Muscle of arm (tissue), 12 donors: Measurements from ENCODE around the gene SLAMF6. TPM values are rescaled to one million over a fixed set of nuclear protein-coding genes. Genes with fewer than 3 reads are reported as not detected.
"Not testable (repeated sequence)": the region's sequence is repeated elsewhere in the genome, so short reads cannot be mapped to it uniquely, and the experiment has no call there.

Experiments
- DNase-seq: peaks from one replicate; pipeline ENCODE4 v3.0.0-alpha.2; 2013
- polyA plus RNA-seq, 12 donors: library from polyadenylated mRNA; unstranded; fragments of 120-200 nt; gene quantifications; one replicate each; pipeline ENCODE4 v1.2.1, GENCODE V29; 2013; ENCODE audit not compliant: insufficient read length in 12 of 12

SLAMF6 gene
- polyA plus RNA-seq, 12 donors, result 0.11 to 0.97 (median 0.27) TPM; not detected in 3

DNA sequence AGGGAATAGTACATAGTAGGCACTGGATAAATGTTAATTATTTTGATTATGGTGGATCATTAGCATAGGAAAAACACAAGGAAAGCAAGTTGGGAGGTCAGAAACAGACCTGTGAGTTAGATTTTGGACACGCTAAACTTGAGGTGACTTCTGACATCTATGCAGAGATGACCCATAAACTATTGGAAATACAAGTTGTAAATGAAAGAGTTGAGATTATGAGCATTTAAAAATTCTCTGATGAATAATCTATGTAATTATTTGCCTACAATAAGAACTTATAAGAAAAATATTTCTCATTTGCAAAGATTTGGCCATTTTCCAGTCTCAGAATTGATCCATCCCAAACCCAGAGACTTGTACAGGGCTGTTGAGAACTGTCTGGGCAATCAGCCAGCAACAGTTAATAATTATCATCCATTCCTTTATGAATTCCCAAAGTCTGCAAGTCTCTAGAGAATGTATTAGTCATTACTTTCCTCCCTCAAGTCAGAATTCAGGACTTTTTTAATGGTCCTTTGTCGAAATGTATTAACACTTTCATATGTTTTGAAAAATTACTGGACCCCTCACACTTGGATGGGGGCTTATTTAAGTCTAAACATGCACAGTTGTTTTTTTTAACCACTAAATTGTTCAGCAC, 19.4 kb upstream of the SLAMF6 start:
- no peak for DNase-seq

DNA sequence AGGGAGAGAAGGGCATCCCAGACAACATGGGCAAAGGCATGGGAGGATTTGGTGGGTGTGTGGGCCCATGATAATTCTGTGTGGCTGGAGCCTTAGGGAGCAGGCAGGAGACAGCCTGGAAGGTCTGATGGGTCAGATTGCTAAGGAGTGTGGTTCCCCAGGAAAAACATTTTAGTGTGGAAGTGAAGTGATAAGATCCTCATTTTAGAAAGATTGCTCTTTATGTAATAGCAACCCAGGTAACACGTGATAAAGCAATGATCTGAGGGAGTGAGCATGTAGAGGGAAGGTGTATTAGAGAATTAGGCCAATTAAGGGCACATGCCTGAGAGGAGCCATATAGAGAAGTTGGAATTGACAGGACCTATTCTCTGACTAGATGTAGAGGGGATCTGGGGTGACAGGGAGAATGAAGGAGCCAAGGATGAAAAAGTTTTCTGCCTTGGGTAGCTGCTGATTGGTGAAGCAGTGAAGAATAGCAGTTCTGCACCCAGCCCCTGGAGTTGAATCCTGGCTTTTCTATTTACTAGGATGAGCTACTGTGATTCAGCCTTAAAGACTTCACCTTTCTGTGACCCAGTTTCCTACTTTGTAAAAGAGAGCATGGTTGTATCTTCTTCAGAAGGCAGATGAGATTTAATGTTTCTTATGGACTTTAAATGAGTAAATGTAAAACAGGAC, 18.7 kb upstream of the SLAMF6 start:
- DNase-seq, result no peak

DNA sequence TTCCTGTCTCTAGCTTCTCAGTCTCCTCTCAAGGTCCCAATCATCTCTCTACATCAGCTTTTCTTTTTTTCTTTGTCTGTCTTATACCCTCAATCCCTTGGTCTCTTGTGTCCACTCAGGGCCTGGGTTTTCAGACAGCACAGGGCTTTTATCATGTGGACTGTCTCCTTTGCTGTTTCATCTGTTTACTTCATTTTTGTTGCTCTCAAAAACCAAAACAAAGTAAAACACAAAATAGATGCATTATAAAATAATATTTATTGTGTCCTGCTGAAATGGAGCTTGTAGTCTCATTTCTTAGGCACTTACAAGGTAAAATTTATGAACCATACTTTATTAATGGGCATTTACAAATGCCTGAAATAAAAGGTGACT, 17.8 kb upstream of the SLAMF6 start:
- DNase-seq, result no peak

DNA sequence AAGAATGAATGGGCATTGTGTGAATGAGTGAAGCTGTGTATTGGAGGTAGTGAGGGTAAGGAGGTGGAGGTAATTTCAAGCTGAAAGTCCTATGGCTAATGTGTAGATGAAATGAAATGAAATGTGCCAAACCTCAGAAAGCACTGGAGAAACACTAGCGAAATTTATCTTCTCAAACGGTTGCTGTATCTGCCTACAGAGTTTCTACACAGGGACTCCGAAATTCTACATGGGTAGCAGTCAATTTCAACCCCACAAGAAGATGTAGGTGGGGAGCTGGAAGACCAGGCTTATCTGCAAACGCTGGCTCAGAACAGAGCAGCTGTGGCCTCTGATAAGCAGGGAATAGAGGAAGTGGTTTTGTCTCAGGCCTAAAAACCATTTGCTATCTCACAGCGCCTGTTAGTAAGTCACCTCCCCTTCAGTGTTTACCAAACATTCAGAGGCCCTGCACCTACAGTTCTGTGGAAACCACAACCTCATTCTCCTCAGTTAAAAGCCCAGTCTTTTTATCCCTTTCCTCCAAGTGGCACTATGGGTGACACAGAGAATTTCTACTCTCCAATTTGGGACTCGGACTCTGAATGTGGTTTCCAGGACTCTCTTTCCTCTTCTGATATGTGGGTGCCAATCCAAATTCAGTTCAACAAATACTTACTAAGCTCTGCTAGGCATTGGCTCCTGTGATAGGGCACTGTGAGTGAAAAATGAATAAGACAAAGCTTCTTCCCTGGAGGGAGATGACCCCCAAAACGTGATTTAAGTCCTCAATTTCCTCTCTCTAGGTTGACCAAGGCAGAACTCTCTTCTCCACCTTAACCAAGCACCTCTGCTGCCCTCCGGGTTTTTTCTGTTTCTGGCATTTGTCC, 17.2 kb upstream of the SLAMF6 start:
- DNase-seq, result no peak

- no peak for DNase-seq
Observed at GRCh38 chr1:160539684-160539989, 16.6 kb upstream of the SLAMF6 start.

GRCh38 chr1:160538985-160539651, 16.1 kb upstream of the SLAMF6 start:
- DNase-seq, result no peak

GRCh38 chr1:160537714-160538665, 14.9 kb upstream of the SLAMF6 start:
- no peak for DNase-seq

DNA sequence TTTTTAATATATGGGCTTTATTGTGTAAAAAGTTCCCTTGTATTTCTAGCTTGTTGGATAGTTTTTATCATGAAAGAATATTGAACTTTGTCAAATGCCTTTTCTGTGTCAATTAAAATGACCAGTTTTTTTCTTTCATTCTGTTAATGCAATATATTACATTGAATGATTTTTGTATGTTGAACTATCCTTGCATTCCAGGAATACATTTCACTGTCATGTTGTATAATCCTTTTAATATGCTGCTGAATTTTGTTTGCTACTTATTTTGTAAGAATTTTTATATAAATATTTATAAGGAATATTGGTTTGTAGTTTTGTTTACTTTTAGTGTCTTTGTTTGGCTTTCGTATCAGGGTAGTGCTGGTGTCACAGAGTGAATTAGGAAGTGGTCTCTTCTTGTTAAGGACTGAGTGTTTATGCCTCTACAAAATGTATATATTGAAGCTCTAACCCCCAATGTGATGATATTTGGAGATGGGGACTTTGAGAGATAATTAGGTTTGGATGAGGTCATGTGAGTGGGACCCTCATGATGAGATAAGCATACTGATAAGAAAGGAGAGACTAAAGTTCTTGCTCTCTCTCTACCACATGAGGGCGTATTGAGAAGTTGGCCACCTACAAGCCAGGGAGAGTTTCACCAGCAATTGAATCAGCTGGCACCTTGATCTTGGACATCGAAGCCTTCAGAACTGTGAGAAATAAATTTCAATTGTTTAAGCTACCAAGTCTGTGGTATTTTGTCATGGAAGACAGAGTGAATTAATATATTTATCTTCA, 12.0 kb upstream of the SLAMF6 start:
- no peak for DNase-seq

- DNase-seq, result not testable (repeated sequence)
Observed at GRCh38 chr1:160532557-160532813, 9.4 kb upstream of the SLAMF6 start.

DNA sequence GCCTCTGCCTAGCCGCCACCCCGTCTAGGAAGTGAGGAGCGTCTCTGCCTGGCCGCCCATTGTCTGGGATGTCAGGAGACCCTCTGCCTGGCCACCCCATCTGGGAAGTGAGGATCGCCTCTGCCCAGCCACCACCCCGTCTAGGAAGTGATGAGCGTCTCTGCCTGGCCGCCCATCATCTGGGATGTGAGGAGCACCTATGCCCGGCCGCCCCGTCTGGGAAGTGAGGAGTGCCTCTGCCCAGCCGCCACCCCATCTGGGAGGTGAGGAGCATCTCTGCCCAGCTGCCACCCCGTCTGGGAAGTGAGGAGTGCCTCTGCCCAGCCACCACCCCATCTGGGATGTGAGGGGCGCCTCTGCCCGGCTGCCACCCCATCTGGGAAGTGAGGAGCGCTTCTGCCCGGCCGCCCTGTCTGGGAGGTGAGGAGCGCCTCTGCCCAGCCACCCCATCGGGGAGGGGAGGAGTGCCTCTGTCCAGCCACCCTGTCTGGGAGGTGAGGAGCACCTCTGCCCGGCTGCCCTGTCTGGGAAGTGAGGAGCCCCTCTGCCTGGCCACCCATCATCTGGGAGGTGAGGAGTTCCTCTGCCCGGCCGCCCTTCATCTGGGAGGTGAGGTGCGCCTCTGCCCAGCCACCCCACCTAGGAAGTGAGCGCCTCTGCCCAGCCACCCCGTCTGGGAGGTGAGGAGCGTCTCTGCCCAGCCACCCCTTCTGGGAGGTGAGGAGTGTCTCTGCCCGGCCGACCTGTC, 8.9 kb upstream of the SLAMF6 start:
- DNase-seq, result not testable (repeated sequence)

DNA sequence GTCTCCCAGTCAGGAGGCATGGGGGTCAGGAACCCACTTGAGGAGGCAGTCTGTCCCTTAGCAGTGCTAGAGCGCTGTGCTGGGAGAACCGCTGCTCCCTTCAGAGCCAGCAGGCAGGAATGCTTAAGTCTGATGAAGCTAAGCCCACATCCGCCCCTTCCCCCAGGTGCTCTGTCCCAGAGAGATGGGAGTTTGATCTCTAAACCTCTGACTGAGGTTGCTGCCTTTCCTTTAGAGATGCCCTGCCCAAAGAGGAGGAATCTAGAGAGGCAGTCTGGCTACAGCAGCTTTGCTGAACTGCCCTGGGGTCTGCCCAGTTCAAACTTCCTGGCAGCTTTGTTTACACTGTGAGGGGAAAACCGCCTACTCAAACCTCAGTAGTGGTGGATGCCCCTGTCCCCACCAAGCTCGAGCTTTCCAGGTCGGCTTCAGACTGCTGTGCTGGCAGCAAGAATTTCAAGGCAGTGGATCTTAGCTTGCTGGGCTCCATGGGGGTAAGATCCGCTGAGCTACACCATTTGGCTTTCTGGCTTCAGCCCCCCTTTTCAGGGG, 6.4 kb upstream of the SLAMF6 start:
- not testable (repeated sequence) for DNase-seq

- not testable (repeated sequence) for DNase-seq
Observed at GRCh38 chr1:160523789-160524188, 734 bp upstream of the SLAMF6 start.

DNA sequence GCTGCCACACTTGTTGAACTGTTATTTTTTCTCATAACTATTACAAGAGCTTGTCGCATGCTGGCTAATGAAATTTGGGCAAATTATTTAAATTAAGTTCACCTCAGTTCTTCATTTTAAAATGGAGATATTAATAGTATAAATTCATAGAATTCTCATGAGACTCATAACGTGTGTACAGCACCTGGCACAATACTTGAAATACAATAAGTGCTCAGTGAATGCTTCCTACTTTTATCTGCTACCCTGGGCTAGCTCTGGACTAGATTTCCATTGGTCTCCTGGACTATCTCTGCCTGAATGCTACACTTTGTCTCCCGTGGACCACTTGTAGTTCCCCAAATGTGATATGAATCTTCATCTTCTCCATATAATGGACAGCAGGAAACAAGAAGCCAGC, 919 bp downstream of the SLAMF6 start:
- DNase-seq, result no peak

- DNase-seq, result no peak
Observed at GRCh38 chr1:160521554-160521953, 1.5 kb downstream of the SLAMF6 start.

- no peak for DNase-seq
Observed at GRCh38 chr1:160520999-160521398, 2.1 kb downstream of the SLAMF6 start.

DNA sequence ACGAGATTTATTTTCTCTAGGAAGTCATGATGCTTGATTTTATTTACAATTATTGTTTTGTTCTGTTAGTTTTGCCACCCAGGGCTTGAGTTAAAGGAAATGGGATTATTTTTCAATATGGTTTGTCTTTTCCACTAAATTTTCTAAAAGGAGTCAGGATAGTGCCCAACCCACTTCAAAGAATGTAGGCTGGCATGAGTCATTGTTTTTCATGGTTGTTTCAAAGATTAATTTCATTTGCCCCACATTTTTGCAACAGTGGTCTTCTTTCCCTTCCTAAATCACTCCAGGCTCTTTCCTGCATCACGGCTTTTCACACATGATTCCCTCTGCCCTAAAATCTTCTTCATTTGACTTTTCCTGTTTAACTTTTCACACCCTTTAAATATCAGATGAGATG, 2.5 kb downstream of the SLAMF6 start:
- DNase-seq, result no peak

DNA sequence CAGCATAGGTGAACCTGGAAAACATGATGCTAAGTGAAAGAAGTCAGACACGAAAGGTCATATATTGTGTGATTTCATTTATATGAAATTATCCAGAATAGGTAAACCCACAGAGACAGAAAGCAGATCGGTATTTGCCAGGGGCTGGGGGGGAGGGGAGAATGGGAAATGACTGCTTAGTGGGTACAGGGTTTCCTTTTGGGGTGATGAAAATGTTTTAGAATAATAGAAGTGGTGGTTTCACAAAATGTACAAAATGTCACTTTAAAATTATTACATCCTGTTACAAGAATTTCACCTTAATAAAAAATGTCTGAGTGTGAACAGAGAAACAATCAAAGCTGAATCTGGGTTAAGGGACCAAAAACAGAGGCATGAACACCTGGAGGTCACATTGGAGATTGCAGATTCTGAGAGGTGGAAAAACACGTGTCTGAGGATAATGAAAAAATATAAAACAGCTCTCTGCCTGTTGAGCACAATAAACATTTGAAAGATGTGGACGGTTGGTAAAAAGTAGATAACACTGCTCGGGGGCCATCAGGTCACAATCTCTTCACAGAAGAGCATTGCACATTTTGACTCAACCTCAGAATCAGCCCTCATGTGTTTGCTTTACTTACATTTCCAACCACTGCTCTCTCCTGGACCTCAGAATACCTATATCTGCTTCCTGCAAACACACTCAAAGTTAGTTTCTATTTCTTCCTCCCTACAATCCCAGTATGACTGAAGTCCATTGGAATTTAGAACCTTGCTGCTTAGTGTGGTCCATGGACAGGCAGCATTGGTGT, 3.2 kb downstream of the SLAMF6 start:
- no peak for DNase-seq

GRCh38 chr1:160517519-160517918, 5.5 kb downstream of the SLAMF6 start:
- not testable (repeated sequence) for DNase-seq

GRCh38 chr1:160515908-160516307, 7.1 kb downstream of the SLAMF6 start:
- not testable (repeated sequence) for DNase-seq
